ENCODE results near the gene SPRYD3. TPM values are rescaled to one million over a fixed set of nuclear protein-coding genes. Genes with fewer than 3 reads are reported as not detected.

The SPRYD3 gene
- polyA plus RNA-seq, 1 donor = 25.0 TPM

DNA sequence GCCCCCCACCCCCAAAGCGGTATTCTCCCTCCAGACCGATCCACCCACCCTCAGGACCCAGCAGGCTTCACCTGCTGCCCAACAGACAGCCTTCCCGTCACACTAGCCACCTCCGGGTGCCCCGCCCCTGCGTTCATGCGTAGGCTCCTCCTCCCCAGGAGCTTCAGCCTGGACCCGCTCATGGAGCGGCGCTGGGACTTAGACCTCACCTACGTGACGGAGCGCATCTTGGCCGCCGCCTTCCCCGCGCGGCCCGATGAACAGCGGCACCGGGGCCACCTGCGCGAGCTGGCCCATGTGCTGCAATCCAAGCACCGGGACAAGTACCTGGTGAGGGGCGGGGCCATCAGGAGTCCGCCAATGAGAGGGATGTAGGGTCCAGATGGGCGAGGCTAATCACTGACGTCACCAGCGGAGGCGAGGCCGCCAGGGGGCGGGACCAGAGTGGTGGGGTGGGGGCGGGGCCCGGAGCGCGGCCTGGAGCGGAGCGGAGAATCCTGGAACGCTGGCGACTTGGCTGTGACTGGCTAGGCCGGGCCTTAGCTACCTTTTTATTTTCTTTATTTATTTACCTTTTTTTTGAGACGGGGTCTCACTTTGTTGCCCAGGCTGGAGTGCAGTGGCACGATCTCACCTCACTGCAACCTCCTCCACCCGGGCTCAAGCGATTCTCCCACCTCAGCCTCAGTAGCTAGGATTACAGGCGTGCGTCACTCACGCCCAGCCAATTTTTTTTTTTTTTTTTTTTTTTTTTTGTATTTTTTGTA lies 24.9 kb downstream of the SPRYD3 start:
- peaks cover 23% of the 10 kb centered on the region for H3K36me3 ChIP-seq (ENCODE audit: control insufficient read depth, insufficient read depth, low read length)
- 0% methylated on average over 1 of the region's 48 CpGs for WGBS (ENCODE audit: insufficient coverage, low lambda C conversion rate)
- H3K27me3 ChIP-seq (ENCODE audit: control insufficient read depth, insufficient read depth, low read length) = no peaks in the 10 kb centered on the region
- H3K4me3 ChIP-seq (ENCODE audit: low read length) = peak overlapping the region; percentile 69
- DNase-seq = peak; percentile 96 to 98
- peaks cover 49% of the 10 kb centered on the region for H3K4me1 ChIP-seq (ENCODE audit: control insufficient read depth, insufficient read depth, low read length)
- no peaks in the 10 kb centered on the region for H3K9me3 ChIP-seq (ENCODE audit: control insufficient read depth, low read depth, low read length)
- peak overlapping the region; percentile 94 for H3K27ac ChIP-seq (ENCODE audit: low read length)

DNA sequence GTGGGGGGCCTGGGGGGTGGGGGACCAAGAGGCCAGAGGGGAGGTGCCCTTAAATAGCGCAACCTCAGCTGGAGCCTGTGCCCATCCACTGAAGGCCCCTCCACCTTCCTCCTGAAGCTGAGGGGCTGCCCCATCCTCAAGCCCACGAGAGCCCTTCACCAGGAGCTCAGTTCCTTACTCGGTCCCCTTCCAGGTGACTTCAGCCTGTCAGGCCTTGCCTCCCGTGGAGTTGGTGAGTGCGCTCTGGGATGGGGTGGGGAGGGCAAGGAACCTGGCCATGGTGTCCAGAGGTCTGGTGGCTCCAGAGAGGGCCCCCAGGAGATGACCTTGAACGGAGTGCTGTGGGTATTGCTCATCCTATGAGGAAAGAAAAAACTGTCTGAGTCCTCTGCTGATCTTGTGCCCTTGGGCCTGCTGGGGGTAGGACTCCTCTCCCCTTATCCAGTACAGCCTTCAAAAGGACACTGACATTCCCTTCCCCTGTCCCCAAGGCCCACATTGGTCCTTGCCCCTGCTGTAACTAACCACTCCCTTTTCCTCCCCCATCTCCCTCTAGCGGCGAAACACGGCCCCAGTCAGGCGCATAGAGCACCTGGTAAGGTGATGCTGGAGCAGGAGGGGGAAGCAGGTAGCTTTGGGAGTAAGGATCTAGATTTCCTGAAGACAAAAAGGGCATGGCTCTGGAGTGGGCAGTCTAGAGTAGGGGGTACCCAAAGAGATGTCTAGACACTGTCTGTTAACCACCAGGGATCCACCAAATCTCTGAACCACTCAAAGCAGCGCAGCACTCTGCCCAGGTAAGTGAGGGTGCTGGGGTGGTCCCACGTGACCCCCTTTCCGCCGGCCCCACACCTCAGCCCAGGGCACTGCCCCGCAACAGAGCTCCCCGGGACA lies 25.7 kb downstream of the SPRYD3 start:
- Histone ChIP-seq H3K4me3 (ENCODE audit: low read length) (peak overlapping the region; percentile 69), H3K4me1 (ENCODE audit: control insufficient read depth, insufficient read depth, low read length) (peaks cover 57% of the 10 kb centered on the region), H3K9me3 (ENCODE audit: control insufficient read depth, low read depth, low read length) (no peaks in the 10 kb centered on the region), H3K27me3 (ENCODE audit: control insufficient read depth, insufficient read depth, low read length) (no peaks in the 10 kb centered on the region), H3K27ac (ENCODE audit: low read length) (peak overlapping the region; percentile 94), H3K36me3 (ENCODE audit: control insufficient read depth, insufficient read depth, low read length) (peaks cover 22% of the 10 kb centered on the region)
- no CpG with 5 or more reads among the region's 16 CpGs for WGBS (ENCODE audit: insufficient coverage, low lambda C conversion rate)
- DNase-seq = peak; percentile 90 to 93

DNA sequence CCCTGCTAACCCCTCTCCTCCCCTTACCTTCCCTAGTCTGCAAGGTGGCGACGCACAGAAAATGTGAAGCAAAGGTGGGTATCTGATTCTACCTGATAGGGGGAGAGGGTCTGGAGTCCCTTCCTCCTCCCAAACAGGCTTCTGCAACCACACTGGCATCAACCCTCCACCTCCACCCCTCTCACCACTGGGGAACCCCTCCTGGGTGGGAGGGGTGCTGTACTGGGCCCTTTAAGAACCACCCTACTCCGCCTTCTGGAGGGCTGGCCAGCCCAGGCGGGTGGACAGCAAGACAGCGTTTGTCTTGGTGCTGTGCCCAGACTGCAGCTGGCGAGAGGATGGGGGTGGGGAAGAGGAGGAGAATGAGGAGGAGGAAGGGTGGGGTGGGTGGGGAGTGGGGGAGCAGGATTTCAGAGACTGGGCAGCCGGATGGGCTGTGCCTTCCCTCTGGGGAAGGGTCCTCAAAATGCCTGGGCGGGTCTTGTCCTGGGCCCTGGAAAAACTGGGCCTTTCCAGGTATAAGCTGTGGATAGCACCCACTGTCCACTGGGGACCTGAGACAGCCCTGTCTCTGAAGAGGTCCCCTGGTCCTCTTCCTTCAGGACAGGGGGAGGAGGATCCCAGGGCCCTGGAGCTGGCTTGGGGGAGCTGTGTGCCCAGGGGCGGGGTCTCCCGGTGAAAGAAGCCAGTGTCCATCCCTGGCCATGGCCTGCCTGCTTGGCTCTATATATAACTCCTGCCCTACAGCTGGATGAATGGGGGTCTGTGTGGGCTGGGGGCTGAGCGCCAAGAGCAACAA lies 26.6 kb downstream of the SPRYD3 start:
- H3K4me3 ChIP-seq (ENCODE audit: low read length) = no peak overlapping the region
- WGBS (ENCODE audit: insufficient coverage, low lambda C conversion rate) = no CpG with 5 or more reads among the region's 11 CpGs
- peaks cover 65% of the 10 kb centered on the region for H3K4me1 ChIP-seq (ENCODE audit: control insufficient read depth, insufficient read depth, low read length)
- H3K27ac ChIP-seq (ENCODE audit: low read length) = peak overlapping the region; percentile 94
- H3K36me3 ChIP-seq (ENCODE audit: control insufficient read depth, insufficient read depth, low read length) = peaks cover 15% of the 10 kb centered on the region
- DNase-seq = peak; percentile 57 to 59
- H3K9me3 ChIP-seq (ENCODE audit: control insufficient read depth, low read depth, low read length) = no peaks in the 10 kb centered on the region
- H3K27me3 ChIP-seq (ENCODE audit: control insufficient read depth, insufficient read depth, low read length) = no peaks in the 10 kb centered on the region

DNA sequence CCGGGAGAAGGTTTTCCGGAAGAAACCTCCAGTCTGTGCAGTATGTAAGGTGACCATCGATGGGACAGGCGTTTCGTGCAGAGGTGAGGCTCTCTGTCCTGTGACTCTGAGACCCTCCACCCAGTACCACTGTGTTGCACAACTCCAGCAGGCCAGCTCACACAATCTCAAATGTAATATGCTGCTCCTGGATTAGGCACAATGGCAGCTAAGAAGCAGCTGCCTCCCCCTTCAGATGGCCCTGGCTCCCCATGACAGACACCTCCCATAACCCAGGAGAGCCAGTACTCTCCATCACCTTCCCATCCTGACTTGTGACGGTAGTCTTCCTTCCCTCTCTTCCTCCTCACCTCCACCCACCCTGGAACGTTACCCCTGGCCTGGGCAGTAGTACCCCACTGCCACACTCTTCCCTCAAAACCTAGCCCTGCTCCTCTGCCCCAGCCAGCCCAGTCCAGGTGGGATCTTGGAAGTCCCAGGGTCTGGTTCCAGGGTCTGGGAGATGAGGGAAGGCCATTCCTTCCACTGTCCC lies 27.2 kb downstream of the SPRYD3 start:
- Histone ChIP-seq H3K4me3 (ENCODE audit: low read length) (no peak overlapping the region), H3K27ac (ENCODE audit: low read length) (peak overlapping the region; percentile 93), H3K27me3 (ENCODE audit: control insufficient read depth, insufficient read depth, low read length) (no peaks in the 10 kb centered on the region), H3K9me3 (ENCODE audit: control insufficient read depth, low read depth, low read length) (no peaks in the 10 kb centered on the region), H3K36me3 (ENCODE audit: control insufficient read depth, insufficient read depth, low read length) (peaks cover 14% of the 10 kb centered on the region), H3K4me1 (ENCODE audit: control insufficient read depth, insufficient read depth, low read length) (peaks cover 67% of the 10 kb centered on the region)
- 100% methylated on average over 1 of the region's 7 CpGs for WGBS (ENCODE audit: insufficient coverage, low lambda C conversion rate)
- no peak for DNase-seq

DNA sequence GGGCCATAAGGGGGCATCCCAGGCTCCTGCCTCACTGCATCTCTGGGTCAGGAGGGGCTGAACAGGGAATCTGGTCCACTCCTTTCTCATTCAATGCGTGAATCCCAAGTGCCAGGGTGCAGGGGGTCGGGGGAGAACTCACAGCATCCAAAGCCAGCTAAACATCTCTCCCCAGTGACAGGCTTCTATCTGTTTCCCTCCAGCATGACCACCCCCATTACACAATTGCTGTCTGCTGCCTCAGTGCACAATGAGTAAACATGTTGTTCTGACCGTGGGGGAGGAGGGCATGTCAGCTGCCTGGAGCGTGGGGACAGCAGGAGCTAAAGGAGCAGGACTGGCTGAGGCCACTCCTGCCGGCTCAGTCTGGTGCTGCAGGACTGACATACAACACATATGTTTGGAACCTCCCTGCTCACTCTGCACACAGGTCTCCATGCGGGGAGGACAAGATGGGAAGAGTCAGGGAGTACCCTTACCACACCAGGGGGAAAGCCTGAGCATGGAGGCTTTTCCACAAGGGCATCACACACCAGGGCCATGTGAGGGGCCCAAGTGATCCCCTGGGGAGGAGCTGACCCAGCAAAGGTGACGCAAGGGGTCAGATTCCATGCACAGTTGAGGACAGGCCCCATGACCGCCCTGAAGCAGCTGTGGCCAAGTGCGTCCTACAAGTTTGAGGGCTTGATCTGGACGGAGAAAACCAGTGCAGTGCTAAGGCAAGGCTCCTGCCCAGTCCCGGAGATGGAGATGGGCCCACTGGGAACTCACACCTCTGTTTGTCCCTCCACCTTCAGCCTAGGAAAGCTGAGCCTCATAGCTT lies 27.9 kb downstream of the SPRYD3 start:
- Histone ChIP-seq H3K4me1 (ENCODE audit: control insufficient read depth, insufficient read depth, low read length) (peaks cover 68% of the 10 kb centered on the region), H3K27ac (ENCODE audit: low read length) (peak overlapping the region; percentile 93)
- DNase-seq = peak; percentile 66 to 73

DNA sequence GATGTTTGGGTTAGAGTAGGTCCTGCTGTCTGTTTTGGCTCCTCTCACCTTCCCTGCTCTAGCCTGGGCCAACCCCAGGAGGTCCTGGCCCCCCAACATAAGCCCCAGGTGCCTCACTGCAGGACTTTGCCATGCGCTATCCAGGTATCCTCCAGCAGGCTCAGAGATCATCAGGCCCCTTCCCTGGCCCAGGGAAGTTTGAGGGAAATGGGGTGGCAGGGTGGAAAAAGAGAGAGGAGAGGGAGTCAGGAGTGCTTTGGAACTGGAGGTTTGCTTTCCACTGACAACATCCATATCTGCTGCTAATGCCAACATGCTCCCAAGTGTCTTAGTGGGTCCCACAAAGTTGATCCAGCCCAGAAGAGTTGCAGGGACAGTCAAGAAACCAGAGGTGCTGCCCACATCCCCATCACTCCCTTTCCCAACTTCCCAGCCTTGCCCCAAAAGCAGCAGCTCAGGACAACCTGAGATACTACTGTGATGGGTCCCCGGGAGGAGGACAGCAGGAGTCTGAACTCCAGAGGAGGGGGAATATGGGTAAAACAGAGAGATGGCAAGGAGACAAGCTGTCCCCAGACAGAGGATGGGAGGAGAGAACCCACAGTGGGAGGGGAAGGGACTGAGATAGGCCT lies 28.6 kb downstream of the SPRYD3 start:
- Histone ChIP-seq H3K27me3 (ENCODE audit: control insufficient read depth, insufficient read depth, low read length) (no peaks in the 10 kb centered on the region), H3K27ac (ENCODE audit: low read length) (peak overlapping the region; percentile 93), H3K9me3 (ENCODE audit: control insufficient read depth, low read depth, low read length) (no peaks in the 10 kb centered on the region), H3K36me3 (ENCODE audit: control insufficient read depth, insufficient read depth, low read length) (peaks cover 11% of the 10 kb centered on the region), H3K4me3 (ENCODE audit: low read length) (peak overlapping the region; percentile 37), H3K4me1 (ENCODE audit: control insufficient read depth, insufficient read depth, low read length) (peaks cover 76% of the 10 kb centered on the region)
- WGBS (ENCODE audit: insufficient coverage, low lambda C conversion rate) = 80% methylated on average over 1 of the region's 2 CpGs
- DNase-seq = no peak

More for the DNA sequence above, 27.9 kb downstream of the SPRYD3 start:
- WGBS (ENCODE audit: insufficient coverage, low lambda C conversion rate) = no CpG with 5 or more reads among the region's 11 CpGs
- Histone ChIP-seq H3K9me3 (ENCODE audit: control insufficient read depth, low read depth, low read length) (no peaks in the 10 kb centered on the region), H3K36me3 (ENCODE audit: control insufficient read depth, insufficient read depth, low read length) (peaks cover 12% of the 10 kb centered on the region), H3K4me3 (ENCODE audit: low read length) (peak overlapping the region; percentile 37), H3K27me3 (ENCODE audit: control insufficient read depth, insufficient read depth, low read length) (no peaks in the 10 kb centered on the region)

DNA sequence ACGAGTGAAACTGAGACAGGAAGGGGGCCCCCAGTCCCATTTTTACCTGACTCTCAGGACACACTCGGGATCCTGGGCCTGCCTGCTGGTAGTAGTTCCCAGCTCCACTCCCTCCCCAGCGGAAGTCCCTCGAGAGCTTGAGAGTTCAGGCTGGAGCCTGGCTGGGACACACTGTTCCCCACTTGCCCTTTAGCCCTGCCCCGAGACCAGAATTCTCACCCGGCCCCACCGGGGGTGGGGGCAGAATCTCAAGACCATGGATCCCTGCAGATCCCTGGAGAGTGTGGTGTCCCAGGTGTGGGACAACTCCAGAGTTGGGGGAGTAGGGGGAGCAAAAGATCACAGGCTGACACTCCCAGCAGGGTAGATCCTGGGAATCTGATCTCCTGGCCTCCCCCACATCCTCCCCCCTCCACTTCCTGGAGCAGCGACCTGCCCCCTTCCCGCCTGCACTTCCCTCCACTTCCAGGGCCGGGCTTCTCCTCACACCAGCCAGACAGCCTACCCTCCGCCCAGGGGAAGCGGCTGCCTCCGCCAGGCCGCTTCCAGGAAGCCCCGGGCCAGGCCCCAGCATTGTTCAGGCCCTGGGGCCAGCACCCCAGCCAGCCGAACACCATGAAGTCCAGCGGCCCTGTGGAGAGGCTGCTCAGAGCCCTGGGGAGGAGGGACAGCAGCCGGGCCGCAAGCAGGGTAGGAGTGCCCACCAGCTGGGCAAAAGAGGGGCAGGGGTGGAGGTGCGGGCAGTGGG lies 29.4 kb downstream of the SPRYD3 start, which contains the start of gene TNS2:
Gene TNS2 (plus strand): TSS at position 495 of the 748 bp plus-strand sequence. CDS start 121 bp downstream, at position 616.
- peak; percentile 69 to 86 for DNase-seq
- no peaks in the 10 kb centered on the region for H3K9me3 ChIP-seq (ENCODE audit: control insufficient read depth, low read depth, low read length)
- H3K4me1 ChIP-seq (ENCODE audit: control insufficient read depth, insufficient read depth, low read length) = peaks cover 78% of the 10 kb centered on the region
- H3K36me3 ChIP-seq (ENCODE audit: control insufficient read depth, insufficient read depth, low read length) = peaks cover 9% of the 10 kb centered on the region
- H3K4me3 ChIP-seq (ENCODE audit: low read length) = peak within 1 kb of the TSS; percentile 37
- peak within 1 kb of the TSS; percentile 93 for H3K27ac ChIP-seq (ENCODE audit: low read length)
- no peaks in the 10 kb centered on the region for H3K27me3 ChIP-seq (ENCODE audit: control insufficient read depth, insufficient read depth, low read length)
- WGBS (ENCODE audit: insufficient coverage, low lambda C conversion rate) = no CpG with 5 or more reads among the region's 20 CpGs

DNA sequence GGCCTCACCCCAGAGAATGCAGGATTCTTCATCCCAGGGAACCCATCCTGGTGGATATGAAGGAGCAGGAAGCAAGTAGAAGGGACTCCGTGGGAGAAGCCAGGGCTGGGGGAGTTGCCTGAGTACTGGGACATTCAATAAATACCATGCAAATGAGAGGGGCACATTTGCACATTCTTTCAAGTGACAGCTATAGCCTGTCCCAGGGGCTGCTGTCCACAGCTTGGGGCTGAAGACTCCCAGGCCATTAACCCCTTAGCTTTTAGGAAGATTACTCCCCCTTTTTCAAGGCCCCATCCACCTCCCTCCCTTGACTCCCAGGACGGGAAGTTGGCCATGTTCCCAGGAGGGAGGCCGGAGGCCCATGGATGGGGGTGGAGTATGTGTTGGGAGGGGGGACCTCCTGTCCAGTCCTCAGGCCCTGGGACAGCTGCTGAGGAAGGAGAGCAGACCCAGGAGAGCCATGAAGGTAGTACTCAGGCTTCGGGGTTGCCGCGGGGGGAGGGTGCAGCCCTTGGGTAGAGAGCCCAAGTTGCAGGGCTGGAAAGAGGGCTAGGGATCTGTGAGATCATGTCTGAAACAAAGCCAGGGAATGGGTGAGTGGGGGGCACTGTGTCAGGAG lies 30.3 kb downstream of the SPRYD3 start:
- H3K4me3 ChIP-seq (ENCODE audit: low read length) = peak overlapping the region; percentile 37
- no CpG with 5 or more reads among the region's 6 CpGs for WGBS (ENCODE audit: insufficient coverage, low lambda C conversion rate)
- peak; percentile 49 to 73 for DNase-seq
- no peaks in the 10 kb centered on the region for H3K9me3 ChIP-seq (ENCODE audit: control insufficient read depth, low read depth, low read length)
- H3K4me1 ChIP-seq (ENCODE audit: control insufficient read depth, insufficient read depth, low read length) = peaks cover 79% of the 10 kb centered on the region
- H3K36me3 ChIP-seq (ENCODE audit: control insufficient read depth, insufficient read depth, low read length) = peaks cover 9% of the 10 kb centered on the region
- H3K27me3 ChIP-seq (ENCODE audit: control insufficient read depth, insufficient read depth, low read length) = no peaks in the 10 kb centered on the region
- H3K27ac ChIP-seq (ENCODE audit: low read length) = peak overlapping the region; percentile 93

Data from large intestine (tissue), 3 donors.